Neural crest cell (in vitro differentiated cells): Measurements from ENCODE around the gene USP37. TPM values are rescaled to one million over a fixed set of nuclear protein-coding genes. Genes with fewer than 3 reads are reported as not detected.
A peak's percentile ranks its signal among the peaks of the same experiment; 100 is the strongest.
"Not testable (repeated sequence)": the region's sequence is repeated elsewhere in the genome, so short reads cannot be mapped to it uniquely, and the experiment has no call there.

Source experiments
- DNase-seq: peaks from one replicate; pipeline ENCODE4 v3.0.0; 2021; ENCODE audit warnings: low read depth, mixed read lengths, low spot score
- H3K27ac Mint-ChIP-seq: one replicate; pipeline ENCODE4 v1.8.0; 2021; ENCODE audit warnings: mild to moderate bottlenecking, mixed read lengths; ENCODE audit not compliant: unreplicated experiment
- H3K27me3 Mint-ChIP-seq: 2 replicates; pipeline ENCODE4 v1.8.0; 2021; ENCODE audit warnings: low read depth, mild to moderate bottlenecking, mixed read lengths
- H3K36me3 Mint-ChIP-seq: 2 replicates; pipeline ENCODE4 v1.8.0; 2021; ENCODE audit warnings: low read depth, mild to moderate bottlenecking, mixed read lengths
- H3K4me1 Mint-ChIP-seq: 2 replicates; pipeline ENCODE4 v1.8.0; 2021; ENCODE audit warnings: mixed read lengths
- H3K4me3 Mint-ChIP-seq: one replicate; pipeline ENCODE4 v1.8.0; 2021; ENCODE audit warnings: mild to moderate bottlenecking, mixed read lengths
- H3K9me3 Mint-ChIP-seq: 2 replicates; pipeline ENCODE4 v1.8.0; 2021; ENCODE audit warnings: mixed read lengths
- total RNA-seq: library from RNA; stranded (reverse); gene quantifications from 2 replicates; pipeline ENCODE4 v1.2.1, GENCODE V29; 2021
- TF ChIP-seq, protein P1 (sequence below): fragments of 200-600 bp; sonication (generic); conservative IDR thresholded peaks from 2 replicates; pipeline ENCODE4 v1.5.0; 2021; ENCODE audit warnings: antibody characterized with exemption, mild to moderate bottlenecking

The USP37 gene
- total RNA-seq, 1 donor from 2014 or later = 29.1 TPM

DNA sequence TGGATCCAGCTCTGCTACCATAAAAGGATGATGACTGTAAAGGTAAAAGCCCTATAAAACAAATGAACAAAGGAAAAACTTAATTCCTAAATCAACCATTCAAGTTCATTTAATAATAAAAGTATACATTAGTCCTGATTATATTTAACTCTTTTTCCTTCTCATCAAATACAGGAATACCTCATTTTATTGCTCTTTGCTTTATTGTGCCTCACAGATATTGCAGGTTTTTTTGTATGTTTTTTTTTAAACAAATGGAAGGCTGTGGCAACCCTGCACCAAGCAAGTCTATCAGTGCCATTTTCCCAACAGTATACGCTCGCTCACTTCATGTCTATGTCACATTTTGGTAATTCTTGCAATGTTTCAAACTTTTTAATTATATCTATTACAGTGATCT, 38.2 kb downstream of the USP37 start:
- Mint-ChIP-seq H3K4me3 (no peak overlapping the region), H3K27ac (no peak overlapping the region), H3K4me1 (no peaks in the 10 kb centered on the region), H3K9me3 (peaks cover 11% of the 10 kb centered on the region), H3K36me3 (peaks cover 44% of the 10 kb centered on the region), H3K27me3 (no peaks in the 10 kb centered on the region)
- TF ChIP-seq, protein P1, sequence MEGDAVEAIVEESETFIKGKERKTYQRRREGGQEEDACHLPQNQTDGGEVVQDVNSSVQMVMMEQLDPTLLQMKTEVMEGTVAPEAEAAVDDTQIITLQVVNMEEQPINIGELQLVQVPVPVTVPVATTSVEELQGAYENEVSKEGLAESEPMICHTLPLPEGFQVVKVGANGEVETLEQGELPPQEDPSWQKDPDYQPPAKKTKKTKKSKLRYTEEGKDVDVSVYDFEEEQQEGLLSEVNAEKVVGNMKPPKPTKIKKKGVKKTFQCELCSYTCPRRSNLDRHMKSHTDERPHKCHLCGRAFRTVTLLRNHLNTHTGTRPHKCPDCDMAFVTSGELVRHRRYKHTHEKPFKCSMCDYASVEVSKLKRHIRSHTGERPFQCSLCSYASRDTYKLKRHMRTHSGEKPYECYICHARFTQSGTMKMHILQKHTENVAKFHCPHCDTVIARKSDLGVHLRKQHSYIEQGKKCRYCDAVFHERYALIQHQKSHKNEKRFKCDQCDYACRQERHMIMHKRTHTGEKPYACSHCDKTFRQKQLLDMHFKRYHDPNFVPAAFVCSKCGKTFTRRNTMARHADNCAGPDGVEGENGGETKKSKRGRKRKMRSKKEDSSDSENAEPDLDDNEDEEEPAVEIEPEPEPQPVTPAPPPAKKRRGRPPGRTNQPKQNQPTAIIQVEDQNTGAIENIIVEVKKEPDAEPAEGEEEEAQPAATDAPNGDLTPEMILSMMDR = no peak
- no peak for DNase-seq

DNA sequence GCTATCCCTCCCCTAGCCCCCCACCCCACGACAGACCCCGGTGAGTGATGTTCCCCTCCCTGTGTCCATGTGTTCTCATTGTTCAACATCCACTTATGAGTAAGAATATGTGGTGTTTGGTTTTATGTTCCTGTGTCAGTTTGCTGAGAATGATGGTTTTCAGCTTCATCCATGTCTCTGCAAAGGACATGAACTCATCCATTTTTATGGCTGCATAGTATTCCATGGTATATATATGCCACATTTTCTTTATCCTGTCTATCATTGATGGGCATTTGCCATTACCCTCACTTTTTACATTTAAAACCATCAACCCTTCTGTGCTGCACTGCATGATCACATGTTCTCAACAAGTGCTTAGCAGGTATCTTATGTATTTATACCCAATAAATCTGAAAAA, 39.7 kb downstream of the USP37 start:
- not testable (repeated sequence) for H3K4me1 Mint-ChIP-seq, H3K27ac Mint-ChIP-seq, H3K4me3 Mint-ChIP-seq, H3K27me3 Mint-ChIP-seq, DNase-seq
- H3K9me3 Mint-ChIP-seq = peaks cover 16% of the 10 kb centered on the region
- peaks cover 59% of the 10 kb centered on the region for H3K36me3 Mint-ChIP-seq

DNA sequence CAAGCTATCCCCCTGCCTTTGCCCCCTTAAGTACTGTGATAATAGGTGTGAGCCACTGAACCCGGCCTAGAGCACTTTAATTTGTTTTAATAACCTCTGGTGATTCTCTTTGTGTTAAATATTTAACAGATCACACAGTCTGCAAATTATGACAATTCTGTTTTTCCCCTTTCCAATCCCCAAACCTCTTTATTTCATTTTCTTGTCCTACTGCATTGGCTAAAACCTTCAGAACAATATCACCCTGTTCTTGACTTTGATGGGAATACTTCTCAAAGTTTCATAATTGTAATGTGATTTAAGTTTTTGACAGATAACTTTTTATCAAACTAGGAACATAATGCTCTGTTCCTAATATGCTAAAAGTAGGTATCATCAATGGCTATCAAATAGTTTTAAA, 44.5 kb downstream of the USP37 start:
- H3K36me3 Mint-ChIP-seq = peaks cover 62% of the 10 kb centered on the region
- DNase-seq = no peak
- TF ChIP-seq, protein P1 = no peak
- no peaks in the 10 kb centered on the region for H3K27me3 Mint-ChIP-seq
- no peak overlapping the region for H3K27ac Mint-ChIP-seq
- no peak overlapping the region for H3K4me3 Mint-ChIP-seq
- no peaks in the 10 kb centered on the region for H3K4me1 Mint-ChIP-seq
- peaks cover 13% of the 10 kb centered on the region for H3K9me3 Mint-ChIP-seq

DNA sequence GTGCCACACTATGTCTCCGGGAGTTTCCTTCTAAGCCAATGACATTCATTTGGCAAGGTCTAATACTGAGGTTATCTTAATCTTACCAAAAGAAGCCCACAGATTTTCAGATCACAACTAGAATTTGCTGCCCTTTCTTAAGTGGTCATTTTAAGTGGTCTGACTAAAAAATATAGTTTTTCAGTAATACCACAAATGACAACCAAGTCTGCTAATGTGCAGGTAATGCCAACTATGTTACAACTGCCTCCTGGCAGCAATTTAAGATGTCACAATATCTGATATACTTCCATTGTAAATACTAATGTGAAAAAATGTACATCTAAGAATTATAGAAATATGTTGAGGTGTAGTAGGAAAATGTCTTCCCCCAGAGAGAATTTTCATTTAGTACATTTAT, 49.3 kb downstream of the USP37 start:
- Mint-ChIP-seq H3K27ac (no peak overlapping the region), H3K4me1 (no peaks in the 10 kb centered on the region), H3K36me3 (peaks cover 56% of the 10 kb centered on the region), H3K9me3 (peaks cover 8% of the 10 kb centered on the region), H3K4me3 (no peak overlapping the region), H3K27me3 (no peaks in the 10 kb centered on the region)
- no peak for DNase-seq
- TF ChIP-seq, protein P1 = no peak

DNA sequence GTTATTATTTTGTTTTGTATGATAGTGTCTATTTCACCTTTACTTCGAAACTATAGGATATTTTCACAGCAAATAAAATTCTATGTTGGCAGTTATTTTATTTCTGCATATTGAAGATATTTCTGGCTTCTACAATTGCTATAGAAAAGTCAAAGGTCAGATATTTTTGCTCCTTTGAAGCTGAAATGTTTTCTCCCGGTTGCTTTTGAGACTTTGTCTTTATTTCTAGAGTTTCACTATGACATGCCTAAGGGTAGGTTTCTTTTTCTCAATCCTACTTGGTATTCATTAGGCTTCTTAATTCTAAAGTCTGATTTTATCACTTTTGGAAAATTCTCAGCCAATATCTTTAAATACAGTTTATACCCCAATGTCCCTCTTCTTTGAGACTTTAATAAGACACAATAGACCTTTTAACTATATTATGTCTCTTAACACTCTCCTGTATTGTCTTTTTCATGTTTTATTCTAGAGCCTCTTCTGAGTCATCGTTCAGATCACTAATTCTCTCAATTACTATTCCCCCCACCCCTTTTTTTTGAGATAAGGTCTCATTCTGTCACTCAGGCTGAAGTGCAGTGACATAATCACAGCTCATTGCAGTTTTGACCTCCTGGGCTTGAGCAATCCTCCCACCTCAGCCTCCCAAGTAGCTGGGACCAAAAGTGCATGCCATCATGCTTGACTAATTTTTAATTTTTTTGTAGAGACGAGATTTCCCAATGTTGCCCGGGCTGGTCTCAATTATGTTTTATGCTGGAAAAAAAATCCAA, 50.5 kb downstream of the USP37 start:
- TF ChIP-seq, protein P1 = no peak
- Mint-ChIP-seq H3K27ac (no peak overlapping the region), H3K36me3 (peaks cover 50% of the 10 kb centered on the region), H3K9me3 (peaks cover 5% of the 10 kb centered on the region), H3K4me1 (no peaks in the 10 kb centered on the region), H3K4me3 (no peak overlapping the region), H3K27me3 (no peaks in the 10 kb centered on the region)
- no peak for DNase-seq

DNA sequence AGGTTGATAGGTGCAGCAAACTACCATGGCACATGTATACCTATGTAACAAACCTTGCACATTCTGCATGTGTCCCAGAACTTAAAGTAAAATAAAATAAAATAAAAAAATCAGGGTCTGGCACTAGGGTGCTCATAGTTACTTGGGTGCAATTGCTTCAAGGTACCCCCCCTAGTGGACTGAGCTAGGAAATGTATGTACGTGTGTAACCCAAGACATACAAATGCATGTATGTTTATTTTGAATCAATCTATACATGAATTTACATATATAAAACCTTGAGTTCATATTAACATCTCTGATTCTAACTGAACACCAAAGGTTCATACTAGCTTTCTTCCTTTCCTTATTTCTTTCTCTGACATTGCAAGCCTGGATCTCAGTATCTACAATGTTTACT, 51.5 kb downstream of the USP37 start:
- Mint-ChIP-seq H3K27me3 (no peaks in the 10 kb centered on the region), H3K36me3 (peaks cover 50% of the 10 kb centered on the region), H3K4me3 (no peak overlapping the region), H3K27ac (no peak overlapping the region), H3K9me3 (peaks cover 5% of the 10 kb centered on the region), H3K4me1 (no peaks in the 10 kb centered on the region)
- TF ChIP-seq, protein P1 = peak; percentile 41
- DNase-seq = no peak
